Stimulated activated CD8-positive, alpha-beta memory T cell treated with anti-CD3 and anti-CD28 coated beads, Interleukin-7, amount 100 ng/mL, for 24 hours (primary cell): ENCODE data around the gene PTPDC1.
"Not testable (repeated sequence)": the region's sequence is repeated elsewhere in the genome, so short reads cannot be mapped to it uniquely, and the experiment has no call there.

ENCODE experiments used
- DNase-seq: peaks from one replicate; pipeline ENCODE4 v3.0.0-alpha.2; 2020; ENCODE audit warnings: low read depth

PTPDC1 gene

GRCh38 chr9:94094219-94095145 lies 10.2 kb downstream of the PTPDC1 start:
- not testable (repeated sequence) for DNase-seq

- no peak for DNase-seq
These were observed 12.7 kb downstream of the PTPDC1 start for GRCh38 chr9:94096819-94097577.

- DNase-seq: no peak
These were observed 13.6 kb downstream of the PTPDC1 start for GRCh38 chr9:94097788-94098414.

GRCh38 chr9:94100152-94100879 lies 16.1 kb downstream of the PTPDC1 start:
- no peak for DNase-seq

GRCh38 chr9:94101162-94101853 lies 17.0 kb downstream of the PTPDC1 start:
- no peak for DNase-seq

- DNase-seq: no peak
These were observed 24.3 kb downstream of the PTPDC1 start for GRCh38 chr9:94108584-94108983.

GRCh38 chr9:94110821-94111252 lies 26.6 kb downstream of the PTPDC1 start:
- DNase-seq: no peak

- no peak for DNase-seq
These were observed 27.2 kb downstream of the PTPDC1 start for GRCh38 chr9:94111446-94111845.

- DNase-seq: no peak
These were observed 28.6 kb downstream of the PTPDC1 start for GRCh38 chr9:94112716-94113465.

- DNase-seq: not testable (repeated sequence)
These were observed 35.8 kb downstream of the PTPDC1 start for GRCh38 chr9:94120088-94120487.

- no peak for DNase-seq
These were observed 36.7 kb downstream of the PTPDC1 start for GRCh38 chr9:94120854-94121376.

- no peak for DNase-seq
These were observed 42.6 kb downstream of the PTPDC1 start for GRCh38 chr9:94126844-94127243.

GRCh38 chr9:94127806-94128205 lies 43.5 kb downstream of the PTPDC1 start:
- no peak for DNase-seq

GRCh38 chr9:94128580-94128979 lies 44.3 kb downstream of the PTPDC1 start:
- DNase-seq: no peak

GRCh38 chr9:94134629-94135028 lies 50.4 kb downstream of the PTPDC1 start:
- DNase-seq: no peak

GRCh38 chr9:94135222-94135621 lies 51.0 kb downstream of the PTPDC1 start:
- DNase-seq: no peak

- no peak for DNase-seq
These were observed 55.6 kb downstream of the PTPDC1 start for GRCh38 chr9:94139672-94140417.

- no peak for DNase-seq
These were observed 56.1 kb downstream of the PTPDC1 start for GRCh38 chr9:94140418-94140780.
